Heart right ventricle (tissue), 16 donors: ENCODE measurements around the gene TXNDC16. TPM values are rescaled to one million over a fixed set of nuclear protein-coding genes. Genes with fewer than 3 reads are reported as not detected.

Experiments used
- ATAC-seq, 8 donors: fragments of 200-7000 bp; cut with Tn5 transposase; one replicate each; pipeline ENCODE4 v1.9.1; 2020; ENCODE audit warnings: mild to moderate bottlenecking in 8 of 8, moderate library complexity in 8 of 8, moderate number of reproducible peaks in 1 of 8
- DNase-seq, 2 donors: peaks; one replicate each; pipeline ENCODE4 v3.0.0-alpha.2; 2020
- H3K27ac ChIP-seq, 10 donors: fragments of 200-600 bp; sonication (generic) in 2 of 10; one replicate each; pipeline versions ENCODE4 v1.5.0 to v1.8.0; 2020 to 2022; ENCODE audit warnings: mild to moderate bottlenecking in 3 of 10
- H3K27me3 ChIP-seq, 7 donors: fragments of 200-600 bp; one replicate each; pipeline ENCODE4 v1.8.0; 2021 to 2022; ENCODE audit warnings: mild to moderate bottlenecking in 2 of 7
- H3K36me3 ChIP-seq, 9 donors: fragments of 200-600 bp; sonication (generic) in 1 of 9; one replicate each; pipeline versions ENCODE4 v1.5.0 to v1.8.0; 2020 to 2022; ENCODE audit warnings: mild to moderate bottlenecking in 2 of 9
- H3K4me1 ChIP-seq, 9 donors: fragments of 200-600 bp; sonication (generic) in 1 of 9; one replicate each; pipeline versions ENCODE4 v1.5.0 to v1.8.0; 2020 to 2022; ENCODE audit warnings: mild to moderate bottlenecking in 4 of 9
- H3K4me3 ChIP-seq, 10 donors: fragments of 200-600 bp; sonication (generic) in 2 of 10; one replicate each; pipeline versions ENCODE4 v1.5.0 to v1.8.0; 2020 to 2022; ENCODE audit warnings: mild to moderate bottlenecking in 7 of 10, moderate library complexity in 2 of 10
- H3K9me3 ChIP-seq, 11 donors: fragments of 200-600 bp in 10 of 11; sonication (generic) in 2 of 11; one replicate each; pipeline versions ENCODE4 v1.5.0 to v1.8.0; 2013 to 2022; ENCODE audit warnings: mild to moderate bottlenecking in 2 of 11, control low read depth in 1 of 11, moderate library complexity in 1 of 11
- WGBS, 2 donors: extraction: QIAGEN DNeasy Blood & Tissue Kit; methylation state at CpG; one replicate each; pipeline ENCODE4 v1.1.7; 2013; ENCODE audit warnings: inconsistent platforms in 1 of 2; 5-methylcytosine and 5-hydroxymethylcytosine counted together
- intact Hi-C, 10 donors: fragments of 100-400 bp; cut with DNase I; formaldehyde crosslinking; loops; one replicate each; pipeline versions ENCODE4 v1.11.1 to v1.14.2; 2022
- polyA plus RNA-seq, 2 donors: library from polyadenylated mRNA; stranded (reverse); fragments of 200-250 nt; gene quantifications; one replicate each; pipeline ENCODE4 v1.2.3, GENCODE V29; 2013
- total RNA-seq, 10 donors: library from RNA; stranded (reverse); fragmentation: NEBNext Ultra II Directional in 3 of 10; extraction: Animal tissue kit (Norgen Biotek cat#: 25700) in 3 of 10; gene quantifications; one replicate each; pipeline versions ENCODE4 v1.2.1 to v1.2.4, GENCODE V29; 2021 to 2023
- TF ChIP-seq, protein P1 (sequence below), 9 donors: fragments of 200-600 bp; sonication (generic) in 2 of 9; IDR thresholded peaks; one replicate each; pipeline versions ENCODE4 v1.5.0 to v1.8.0; 2021 to 2022; ENCODE audit warnings: antibody characterized with exemption in 9 of 9, mild to moderate bottlenecking in 5 of 9, moderate library complexity in 1 of 9
- donor health status: Arrhythmogenic right ventricular cardiomyopathy.
- donor health status: ischemic (EF 13 %, LVEDD 7.1; RV severe dilation, severe dysfunction).
- donor health status: healthy with polysubstance abuse.
- donor health status: DM: no; HTN: yes; CAD: no.
- donor health status: DM: no; HTN: no; CAD: no.
- donor health status: ischemic (EF 25% LVEDD 6.9; RV normal size, moderate dysfunction).
- donor health status: ischemic (EF 25% LVEDD 5.7; RV mildly dilated, moderate dysfunction).
- donor health status: healthy.
- donor health status: DM: yes; HTN: yes; CAD: no.
- donor health status: Ischemic cardiomyopathy.
- donor health status: ischemic (EF 35%, LVEDD 5.7; RV mildly dilated, moderate dysfunction).
- donor health status: nonischemic (EF 11% LVEDD 7.7; RV severe dilation, severe dysfunction).
- donor health status: DM: yes; HTN: yes; CAD: no.
- donor health status: PGD.
- donor health status: ischemic (EF 29% LVEDD 5.4; RV normal size, mild dysfunction).
- donor health status: nonischemic (EF 23%, LVEDD 6.1; RV moderate dilation, normal function).

The TXNDC16 gene
- total and polyA plus RNA-seq, 12 donors: 1.2 to 6.3 (median 4.1) TPM

- WGBS, 2 donors: 65 to 67% methylated on average over 6 of the region's 6 CpGs
- peak overlapping the region in 4 of 10 donors; percentile 80 to 91 (median 82) for H3K27ac ChIP-seq
- DNase-seq: no peak
- TF ChIP-seq, protein P1, sequence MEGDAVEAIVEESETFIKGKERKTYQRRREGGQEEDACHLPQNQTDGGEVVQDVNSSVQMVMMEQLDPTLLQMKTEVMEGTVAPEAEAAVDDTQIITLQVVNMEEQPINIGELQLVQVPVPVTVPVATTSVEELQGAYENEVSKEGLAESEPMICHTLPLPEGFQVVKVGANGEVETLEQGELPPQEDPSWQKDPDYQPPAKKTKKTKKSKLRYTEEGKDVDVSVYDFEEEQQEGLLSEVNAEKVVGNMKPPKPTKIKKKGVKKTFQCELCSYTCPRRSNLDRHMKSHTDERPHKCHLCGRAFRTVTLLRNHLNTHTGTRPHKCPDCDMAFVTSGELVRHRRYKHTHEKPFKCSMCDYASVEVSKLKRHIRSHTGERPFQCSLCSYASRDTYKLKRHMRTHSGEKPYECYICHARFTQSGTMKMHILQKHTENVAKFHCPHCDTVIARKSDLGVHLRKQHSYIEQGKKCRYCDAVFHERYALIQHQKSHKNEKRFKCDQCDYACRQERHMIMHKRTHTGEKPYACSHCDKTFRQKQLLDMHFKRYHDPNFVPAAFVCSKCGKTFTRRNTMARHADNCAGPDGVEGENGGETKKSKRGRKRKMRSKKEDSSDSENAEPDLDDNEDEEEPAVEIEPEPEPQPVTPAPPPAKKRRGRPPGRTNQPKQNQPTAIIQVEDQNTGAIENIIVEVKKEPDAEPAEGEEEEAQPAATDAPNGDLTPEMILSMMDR (IDR thresholded peaks at IDR 0.05): no peak
- no peaks in the 10 kb centered on the region for H3K9me3 ChIP-seq
- H3K27me3 ChIP-seq: no peaks in the 10 kb centered on the region
- ATAC-seq: no peak
- no peaks in the 10 kb centered on the region for H3K36me3 ChIP-seq
- peak overlapping the region in 8 of 10 donors; percentile 64 to 95 (median 86) for H3K4me3 ChIP-seq
- intact Hi-C loops: loop anchor here in 4 of 10 donors (5.0 to 10.0 kb wide), 4 partner anchors 144 to 244 kb away; partner anchors contain the start of genes ERO1A (in 2 of the 4), PSMC6 (in 2 of the 4) and GNPNAT1 (in 1 of the 4)
- H3K4me1 ChIP-seq: peaks cover 4 to 39% (median 21%) of the 10 kb centered on the region in 9 donors
Measured at GRCh38 chr14:52551205-52551604, 1.1 kb downstream of the TXNDC16 start.

DNA sequence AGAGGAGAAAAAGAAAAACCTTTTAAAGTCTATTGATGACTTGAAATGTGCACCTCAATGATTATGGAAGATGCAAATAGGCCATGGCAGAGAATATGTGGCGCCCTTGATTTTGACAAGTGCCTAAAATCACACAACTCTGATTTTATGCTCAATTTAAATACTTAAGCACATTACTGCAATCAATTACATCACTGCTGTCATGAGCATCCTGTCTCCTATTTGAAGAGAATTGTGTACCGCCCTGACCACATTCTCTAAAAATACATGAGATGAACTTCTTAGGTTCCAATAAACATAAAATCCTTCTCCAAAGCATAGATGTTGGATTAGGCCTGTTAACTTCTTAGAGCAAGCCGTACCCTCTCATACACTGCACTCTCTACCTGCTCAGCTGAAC, 1.6 kb downstream of the TXNDC16 start:
- 96 to 98% methylated on average over 3 of the region's 3 CpGs for WGBS, 2 donors
- Histone ChIP-seq H3K4me3 (no peak overlapping the region), H3K4me1 (peaks cover 4 to 45% (median 24%) of the 10 kb centered on the region in 9 donors), H3K9me3 (no peaks in the 10 kb centered on the region), H3K27me3 (no peaks in the 10 kb centered on the region), H3K36me3 (no peaks in the 10 kb centered on the region), H3K27ac (no peak overlapping the region)
- intact Hi-C loops: loop anchor here in 4 of 10 donors (5.0 to 10.0 kb wide), 4 partner anchors 144 to 244 kb away; partner anchors contain the start of genes ERO1A (in 2 of the 4), PSMC6 (in 2 of the 4) and GNPNAT1 (in 1 of the 4)
- DNase-seq: no peak
- TF ChIP-seq, protein P1 (IDR thresholded peaks at IDR 0.05): no peak
- ATAC-seq: no peak

- Histone ChIP-seq H3K4me1 (peaks cover 4 to 39% (median 15%) of the 10 kb centered on the region in 9 donors), H3K36me3 (peaks cover 0 to 8% (median 0%) of the 10 kb centered on the region in 9 donors), H3K9me3 (no peaks in the 10 kb centered on the region), H3K27ac (no peak overlapping the region), H3K27me3 (no peaks in the 10 kb centered on the region), H3K4me3 (no peak overlapping the region)
- ATAC-seq: no peak
- TF ChIP-seq, protein P1 (IDR thresholded peaks at IDR 0.05): no peak
- intact Hi-C loops: no loop called here
- DNase-seq: no peak
- WGBS, 2 donors: 89 to 92% methylated on average over 3 of the region's 3 CpGs
Measured at GRCh38 chr14:52547526-52547925, 4.8 kb downstream of the TXNDC16 start.

DNA sequence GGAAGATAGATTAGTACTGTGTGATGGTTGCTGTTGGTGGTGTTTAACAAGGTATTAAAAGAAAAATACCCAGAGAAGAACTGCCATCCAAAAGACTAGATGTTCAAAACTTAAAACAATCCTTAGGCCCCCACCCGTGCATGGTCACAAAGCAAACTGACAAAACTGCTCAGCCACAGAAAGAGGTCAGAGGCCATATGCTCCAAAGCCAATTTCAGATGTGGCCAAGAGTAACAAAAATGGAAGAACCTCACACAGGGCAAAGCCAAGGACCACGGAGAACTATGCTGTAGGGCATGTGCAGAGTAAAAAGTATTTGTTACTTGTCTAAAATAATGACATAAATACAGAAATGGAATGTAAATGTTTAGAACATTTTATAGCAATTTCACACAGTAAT, 5.3 kb downstream of the TXNDC16 start:
- Histone ChIP-seq H3K9me3 (no peaks in the 10 kb centered on the region), H3K27ac (no peak overlapping the region), H3K36me3 (peaks cover 0 to 13% (median 0%) of the 10 kb centered on the region in 9 donors), H3K27me3 (no peaks in the 10 kb centered on the region), H3K4me1 (peaks cover 4 to 39% (median 15%) of the 10 kb centered on the region in 9 donors), H3K4me3 (no peak overlapping the region)
- ATAC-seq: no peak
- 63 to 64% methylated on average over 2 of the region's 2 CpGs for WGBS, 2 donors
- DNase-seq: no peak
- TF ChIP-seq, protein P1 (IDR thresholded peaks at IDR 0.05): no peak
- intact Hi-C loops: no loop called here
